Osteoblast (primary cell): ENCODE results near the gene CSNK2A3. TPM values are rescaled to one million over a fixed set of nuclear protein-coding genes. Genes with fewer than 3 reads are reported as not detected.

Experiments used
- DNase-seq: peaks from one replicate; pipeline ENCODE4 v3.0.0; 2011; ENCODE audit warnings: low spot score, mixed read lengths; ENCODE audit not compliant: insufficient read length; ENCODE audit errors: missing footprints
- H2AFZ ChIP-seq: 2 replicates; pipeline ENCODE4 v1.6.0; 2011; ENCODE audit warnings: mild to moderate bottlenecking, low read length
- H3K27ac ChIP-seq: 2 replicates; pipeline ENCODE4 v1.5.1; 2011; ENCODE audit warnings: mild to moderate bottlenecking, low read depth, low read length, moderate library complexity
- H3K27me3 ChIP-seq: 2 replicates; pipeline ENCODE4 v1.6.0; 2012; ENCODE audit warnings: mild to moderate bottlenecking, control low read depth, inconsistent platforms, low read length, moderate library complexity; ENCODE audit not compliant: insufficient read depth
- H3K36me3 ChIP-seq: 2 replicates; pipeline ENCODE4 v1.5.1; 2011; ENCODE audit warnings: mild to moderate bottlenecking, low read length, control low read depth, moderate library complexity; ENCODE audit not compliant: insufficient read depth
- H3K4me1 ChIP-seq: 2 replicates; pipeline ENCODE4 v1.5.1; 2011; ENCODE audit warnings: mild to moderate bottlenecking, low read length, control low read depth, moderate library complexity; ENCODE audit not compliant: insufficient read depth
- H3K4me2 ChIP-seq: 2 replicates; pipeline ENCODE4 v1.6.0; 2011; ENCODE audit warnings: mild to moderate bottlenecking, low read length; ENCODE audit not compliant: insufficient read depth
- H3K4me3 ChIP-seq: fragments of 200-600 bp; sonication (generic); 3 replicates; pipeline ENCODE4 v1.5.1; 2012; ENCODE audit warnings: mild to moderate bottlenecking, low read length, inconsistent platforms; ENCODE audit not compliant: insufficient read depth
- H3K79me2 ChIP-seq: 2 replicates; pipeline ENCODE4 v1.6.0; 2012; ENCODE audit warnings: mild to moderate bottlenecking, low read length, control low read depth, inconsistent platforms; ENCODE audit not compliant: insufficient read depth
- H3K9me3 ChIP-seq: 2 replicates; pipeline ENCODE4 v1.5.1; 2011; ENCODE audit warnings: low read depth, low read length, control low read depth
- H4K20me1 ChIP-seq: 2 replicates; pipeline ENCODE4 v1.6.0; 2012; ENCODE audit warnings: mild to moderate bottlenecking, low read length, control low read depth; ENCODE audit not compliant: insufficient read depth
- CTCF ChIP-seq: IDR thresholded peaks from 2 replicates; pipeline ENCODE4 v1.5.1; 2011; ENCODE audit warnings: mild to moderate bottlenecking, low read depth, low read length, moderate library complexity; ENCODE audit errors: extremely low read depth
- total RNA-seq: library from RNA; depleted of rRNA; stranded (reverse); fragments of >200 nt; gene quantifications from 2 replicates; pipeline ENCODE4 v1.2.3, GENCODE V29; 2012

Gene CSNK2A3
- total RNA-seq, 1 donor: 2.2 TPM

DNA sequence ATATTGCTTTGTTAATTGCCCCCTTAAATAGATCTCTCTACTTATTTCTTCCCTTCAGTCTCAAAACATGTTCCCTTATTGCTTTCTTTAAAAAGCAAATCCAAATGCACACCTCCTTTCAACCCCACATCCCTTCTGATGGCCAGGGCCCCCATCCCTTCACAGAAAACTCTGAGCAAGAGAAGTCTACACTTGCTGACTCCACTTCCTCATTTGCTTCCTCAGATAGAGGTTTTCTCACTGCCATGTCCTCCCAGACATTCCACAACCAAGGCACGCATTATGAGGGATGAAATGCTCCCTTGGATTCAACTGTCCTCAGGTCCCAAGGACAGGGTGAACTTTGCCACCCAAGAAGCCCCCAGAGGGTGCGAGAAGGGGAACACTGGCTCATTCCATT lies 43.1 kb downstream of the CSNK2A3 start:
- DNase-seq: no peak
- H3K27me3 ChIP-seq: no peaks in the 10 kb centered on the region
- no peak overlapping the region for H3K27ac ChIP-seq
- no peak overlapping the region for H3K4me3 ChIP-seq
- H2AFZ ChIP-seq: no peak overlapping the region
- H3K4me2 ChIP-seq: no peak overlapping the region
- no peak for TF ChIP-seq CTCF
- no peaks in the 10 kb centered on the region for H4K20me1 ChIP-seq
- H3K4me1 ChIP-seq: peaks cover 9% of the 10 kb centered on the region
- no peaks in the 10 kb centered on the region for H3K36me3 ChIP-seq
- H3K9me3 ChIP-seq: no peaks in the 10 kb centered on the region
- H3K79me2 ChIP-seq: no peaks in the 10 kb centered on the region

DNA sequence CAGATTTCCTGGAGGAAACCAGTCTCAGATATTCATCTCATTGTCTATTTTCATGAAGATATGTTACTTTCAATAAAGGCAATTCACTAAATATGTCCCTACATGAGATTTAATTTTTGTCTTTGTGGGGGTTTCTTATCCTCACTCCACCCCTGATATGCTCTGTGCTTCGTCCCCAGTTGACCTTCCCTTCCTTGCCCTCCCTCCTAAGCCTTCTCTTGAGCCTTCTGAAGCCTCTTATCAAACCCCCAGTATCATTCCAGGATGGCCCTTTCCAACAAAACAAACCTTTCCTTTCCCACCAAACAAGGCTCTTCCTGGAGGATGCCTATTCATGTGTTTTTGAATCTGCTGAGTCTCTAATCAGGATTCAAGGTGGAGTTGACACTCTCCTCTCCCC lies 44.8 kb downstream of the CSNK2A3 start:
- Histone ChIP-seq H3K79me2 (no peaks in the 10 kb centered on the region), H3K27me3 (no peaks in the 10 kb centered on the region), H3K4me3 (no peak overlapping the region), H4K20me1 (no peaks in the 10 kb centered on the region), H3K27ac (no peak overlapping the region), H3K4me2 (no peak overlapping the region), H3K4me1 (peaks cover 6% of the 10 kb centered on the region), H2AFZ (no peak overlapping the region), H3K9me3 (no peaks in the 10 kb centered on the region), H3K36me3 (no peaks in the 10 kb centered on the region)
- TF ChIP-seq CTCF: no peak
- no peak for DNase-seq

- no peaks in the 10 kb centered on the region for H4K20me1 ChIP-seq
- no peak for TF ChIP-seq CTCF
- H3K4me3 ChIP-seq: no peak overlapping the region
- H3K9me3 ChIP-seq: no peaks in the 10 kb centered on the region
- no peak overlapping the region for H3K27ac ChIP-seq
- H2AFZ ChIP-seq: no peak overlapping the region
- no peaks in the 10 kb centered on the region for H3K4me1 ChIP-seq
- DNase-seq: peak; percentile 96
- no peaks in the 10 kb centered on the region for H3K27me3 ChIP-seq
- no peak overlapping the region for H3K4me2 ChIP-seq
- no peaks in the 10 kb centered on the region for H3K36me3 ChIP-seq
- H3K79me2 ChIP-seq: no peaks in the 10 kb centered on the region
Measured at GRCh38 chr11:11306855-11307254, 46.2 kb downstream of the CSNK2A3 start.

DNA sequence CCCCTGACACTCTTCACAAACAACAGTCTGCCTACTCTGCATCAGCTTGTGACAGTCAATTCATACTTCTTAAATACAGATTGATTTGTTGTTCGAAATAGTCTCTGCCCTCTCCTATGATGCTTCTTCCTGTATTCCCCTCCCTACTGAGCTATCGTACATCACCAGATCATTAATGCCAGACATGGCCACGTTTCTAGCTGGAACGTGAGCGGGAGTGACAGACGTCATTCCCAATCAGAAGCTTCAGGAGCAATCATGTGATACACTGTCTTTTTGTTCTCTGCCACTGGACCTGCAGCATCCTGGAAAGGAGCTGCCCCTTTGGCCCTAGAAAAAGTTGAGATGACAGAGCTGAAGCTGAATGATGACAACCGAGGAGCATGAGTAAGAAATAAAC lies 48.5 kb downstream of the CSNK2A3 start:
- Histone ChIP-seq H3K4me2 (no peak overlapping the region), H3K4me1 (no peaks in the 10 kb centered on the region)

More for the DNA sequence above, 48.5 kb downstream of the CSNK2A3 start:
- no peaks in the 10 kb centered on the region for H3K27me3 ChIP-seq
- no peak for DNase-seq
- H3K9me3 ChIP-seq: no peaks in the 10 kb centered on the region
- H3K27ac ChIP-seq: no peak overlapping the region
- H3K36me3 ChIP-seq: no peaks in the 10 kb centered on the region
- H4K20me1 ChIP-seq: no peaks in the 10 kb centered on the region
- no peak overlapping the region for H3K4me3 ChIP-seq
- H2AFZ ChIP-seq: no peak overlapping the region
- no peaks in the 10 kb centered on the region for H3K79me2 ChIP-seq
- no peak for TF ChIP-seq CTCF
